Stimulated activated memory B cell treated with anti-CD40 and anti-IgM and Interleukin-4, amounts not matched to agents 10 μg/mL and 1 μg/mL and 100 μg/mL, for 72 hours (primary cell): ENCODE data around the gene FOXO3.

Experiments used
- ATAC-seq: fragments of 150-1000 bp; cut with Tn5 transposase; 2 replicates; pipeline ENCODE4 v1.10.0; 2021
- H3K27ac Mint-ChIP-seq: one replicate; pipeline ENCODE4 v1.8.0; 2022; ENCODE audit warnings: mild to moderate bottlenecking, mixed read lengths
- H3K27me3 Mint-ChIP-seq: one replicate; pipeline ENCODE4 v1.8.0; 2022; ENCODE audit warnings: mixed read lengths
- H3K36me3 Mint-ChIP-seq: one replicate; pipeline ENCODE4 v1.8.0; 2022; ENCODE audit warnings: mixed read lengths
- H3K4me1 Mint-ChIP-seq: one replicate; pipeline ENCODE4 v1.8.0; 2022; ENCODE audit warnings: mixed read lengths
- H3K4me3 Mint-ChIP-seq: one replicate; pipeline ENCODE4 v1.8.0; 2022; ENCODE audit warnings: mild to moderate bottlenecking, moderate library complexity, mixed read lengths
- H3K9me3 Mint-ChIP-seq: one replicate; pipeline ENCODE4 v1.8.0; 2022; ENCODE audit warnings: mixed read lengths

FOXO3 gene

GRCh38 chr6:108594151-108594550 lies 33.4 kb downstream of the FOXO3 start:
- Mint-ChIP-seq H3K36me3 (no peaks in the 10 kb centered on the region), H3K27ac (peak overlapping the region; percentile 80), H3K27me3 (no peaks in the 10 kb centered on the region), H3K9me3 (no peaks in the 10 kb centered on the region), H3K4me1 (peaks cover 92% of the 10 kb centered on the region), H3K4me3 (peak overlapping the region; percentile 22)
- no peak for ATAC-seq

GRCh38 chr6:108594640-108595039 lies 33.9 kb downstream of the FOXO3 start:
- Mint-ChIP-seq H3K27me3 (no peaks in the 10 kb centered on the region), H3K4me3 (peak overlapping the region; percentile 22), H3K36me3 (no peaks in the 10 kb centered on the region), H3K4me1 (peaks cover 92% of the 10 kb centered on the region), H3K9me3 (no peaks in the 10 kb centered on the region), H3K27ac (peak overlapping the region; percentile 80)
- ATAC-seq, result no peak

GRCh38 chr6:108596956-108597355 lies 36.2 kb downstream of the FOXO3 start:
- H3K27ac Mint-ChIP-seq, result peak overlapping the region; percentile 80
- no peaks in the 10 kb centered on the region for H3K27me3 Mint-ChIP-seq
- ATAC-seq, result no peak
- no peak overlapping the region for H3K4me3 Mint-ChIP-seq
- H3K4me1 Mint-ChIP-seq, result peaks cover 71% of the 10 kb centered on the region
- H3K9me3 Mint-ChIP-seq, result no peaks in the 10 kb centered on the region
- H3K36me3 Mint-ChIP-seq, result no peaks in the 10 kb centered on the region

GRCh38 chr6:108597572-108598304 lies 37.0 kb downstream of the FOXO3 start:
- Mint-ChIP-seq H3K27ac (peak overlapping the region; percentile 80), H3K9me3 (no peaks in the 10 kb centered on the region), H3K4me3 (peak overlapping the region; percentile 35), H3K4me1 (peaks cover 63% of the 10 kb centered on the region), H3K27me3 (no peaks in the 10 kb centered on the region), H3K36me3 (no peaks in the 10 kb centered on the region)
- ATAC-seq, result peak; percentile 49

- Mint-ChIP-seq H3K27ac (peak overlapping the region; percentile 80), H3K4me1 (peaks cover 57% of the 10 kb centered on the region), H3K9me3 (no peaks in the 10 kb centered on the region), H3K27me3 (no peaks in the 10 kb centered on the region), H3K4me3 (peak overlapping the region; percentile 35), H3K36me3 (no peaks in the 10 kb centered on the region)
- ATAC-seq, result peak; percentile 99
These were observed 37.7 kb downstream of the FOXO3 start for GRCh38 chr6:108598305-108598863.

GRCh38 chr6:108604156-108604555 lies 43.4 kb downstream of the FOXO3 start:
- Mint-ChIP-seq H3K36me3 (no peaks in the 10 kb centered on the region), H3K4me1 (peaks cover 28% of the 10 kb centered on the region), H3K27ac (no peak overlapping the region), H3K4me3 (no peak overlapping the region), H3K27me3 (no peaks in the 10 kb centered on the region), H3K9me3 (no peaks in the 10 kb centered on the region)
- no peak for ATAC-seq

- Mint-ChIP-seq H3K9me3 (no peaks in the 10 kb centered on the region), H3K4me3 (no peak overlapping the region), H3K36me3 (no peaks in the 10 kb centered on the region), H3K27ac (peak overlapping the region; percentile 3), H3K4me1 (peaks cover 33% of the 10 kb centered on the region), H3K27me3 (no peaks in the 10 kb centered on the region)
- ATAC-seq, result no peak
These were observed 45.6 kb downstream of the FOXO3 start for GRCh38 chr6:108606250-108606690.

GRCh38 chr6:108608453-108609275 lies 47.9 kb downstream of the FOXO3 start:
- Mint-ChIP-seq H3K27ac (no peak overlapping the region), H3K4me1 (peaks cover 42% of the 10 kb centered on the region), H3K36me3 (peaks cover 13% of the 10 kb centered on the region), H3K27me3 (no peaks in the 10 kb centered on the region), H3K9me3 (peaks cover 6% of the 10 kb centered on the region), H3K4me3 (no peak overlapping the region)
- ATAC-seq, result no peak

GRCh38 chr6:108609276-108609769 lies 48.6 kb downstream of the FOXO3 start:
- peaks cover 15% of the 10 kb centered on the region for H3K36me3 Mint-ChIP-seq
- H3K4me3 Mint-ChIP-seq, result no peak overlapping the region
- H3K27ac Mint-ChIP-seq, result no peak overlapping the region
- peaks cover 6% of the 10 kb centered on the region for H3K9me3 Mint-ChIP-seq
- H3K27me3 Mint-ChIP-seq, result no peaks in the 10 kb centered on the region
- peaks cover 49% of the 10 kb centered on the region for H3K4me1 Mint-ChIP-seq
- ATAC-seq, result no peak

- Mint-ChIP-seq H3K36me3 (peaks cover 15% of the 10 kb centered on the region), H3K4me1 (peaks cover 56% of the 10 kb centered on the region), H3K27ac (no peak overlapping the region), H3K9me3 (peaks cover 6% of the 10 kb centered on the region), H3K4me3 (no peak overlapping the region), H3K27me3 (no peaks in the 10 kb centered on the region)
- ATAC-seq, result no peak
These were observed 49.6 kb downstream of the FOXO3 start for GRCh38 chr6:108610270-108610839.

- Mint-ChIP-seq H3K27ac (no peak overlapping the region), H3K4me1 (peaks cover 56% of the 10 kb centered on the region)
These were observed 50.4 kb downstream of the FOXO3 start for GRCh38 chr6:108610957-108611586.

GRCh38 chr6:108612852-108613251 lies 52.1 kb downstream of the FOXO3 start:
- ATAC-seq, result no peak
- Mint-ChIP-seq H3K27me3 (no peaks in the 10 kb centered on the region), H3K4me1 (peaks cover 61% of the 10 kb centered on the region)

More at GRCh38 chr6:108610957-108611586, 50.4 kb downstream of the FOXO3 start:
- Mint-ChIP-seq H3K9me3 (peaks cover 6% of the 10 kb centered on the region), H3K36me3 (peaks cover 15% of the 10 kb centered on the region), H3K27me3 (no peaks in the 10 kb centered on the region), H3K4me3 (no peak overlapping the region)
- no peak for ATAC-seq

GRCh38 chr6:108616544-108616943 lies 55.8 kb downstream of the FOXO3 start:
- peaks cover 64% of the 10 kb centered on the region for H3K4me1 Mint-ChIP-seq

More at GRCh38 chr6:108612852-108613251, 52.1 kb downstream of the FOXO3 start:
- peaks cover 15% of the 10 kb centered on the region for H3K36me3 Mint-ChIP-seq
- H3K27ac Mint-ChIP-seq, result no peak overlapping the region
- no peak overlapping the region for H3K4me3 Mint-ChIP-seq
- peaks cover 6% of the 10 kb centered on the region for H3K9me3 Mint-ChIP-seq

GRCh38 chr6:108616973-108617372 lies 56.3 kb downstream of the FOXO3 start:
- Mint-ChIP-seq H3K27me3 (no peaks in the 10 kb centered on the region), H3K4me3 (no peak overlapping the region), H3K9me3 (peaks cover 6% of the 10 kb centered on the region), H3K4me1 (peaks cover 68% of the 10 kb centered on the region), H3K36me3 (peaks cover 15% of the 10 kb centered on the region), H3K27ac (no peak overlapping the region)
- no peak for ATAC-seq

More at GRCh38 chr6:108616544-108616943, 55.8 kb downstream of the FOXO3 start:
- H3K27me3 Mint-ChIP-seq, result no peaks in the 10 kb centered on the region
- H3K9me3 Mint-ChIP-seq, result peaks cover 6% of the 10 kb centered on the region
- no peak for ATAC-seq
- peaks cover 15% of the 10 kb centered on the region for H3K36me3 Mint-ChIP-seq
- no peak overlapping the region for H3K27ac Mint-ChIP-seq
- no peak overlapping the region for H3K4me3 Mint-ChIP-seq
